A673 (cell line): Measurements from ENCODE around the gene TMEM203.

Source experiments
- CTCF ChIP-seq: fragments of 300-800, 200-600 bp; sonication (generic); conservative IDR thresholded peaks from 2 replicates; pipeline ENCODE4 v1.5.1; 2017; ENCODE audit warnings: low read depth, mild to moderate bottlenecking, antibody characterized with exemption, low read length, moderate library complexity, mixed read lengths
- EZH2 ChIP-seq: fragments of 200-600 bp; sonication (generic); IDR thresholded peaks from 2 replicates; pipeline ENCODE4 v1.6.1; 2017; ENCODE audit warnings: borderline replicate concordance, low read depth, mild to moderate bottlenecking, mixed read lengths, antibody characterized with exemption, low read length; ENCODE audit not compliant: poor library complexity, severe bottlenecking

GRCh38 chr9:137199411-137200121 is 5.9 kb downstream of the TMEM203 start:
- no peak for TF ChIP-seq CTCF
- TF ChIP-seq EZH2: no peak
